ENCODE results near the gene RAC2.

- TF ChIP-seq CTCF (IDR thresholded peaks at IDR 0.05; ENCODE audit: low read length) (no peak), EZH2 (optimal IDR thresholded peaks at IDR 0.05; ENCODE audit: low read depth, low read length) (no peak)
These were observed 34.8 kb downstream of the RAC2 start for GRCh38 chr22:37209140-37209845.

Data from MM.1S (cell line).